Astrocyte of the cerebellum (primary cell): ENCODE results near the gene SORCS3.

ENCODE experiments used
- DNase-seq: peaks from one replicate; pipeline ENCODE4 v3.0.0-alpha.2; 2011; ENCODE audit warnings: low read depth
- H3K4me3 ChIP-seq: 2 replicates; pipeline ENCODE4 v1.5.1; 2011; ENCODE audit warnings: mild to moderate bottlenecking, low read depth, low read length, moderate library complexity
- CTCF ChIP-seq: IDR thresholded peaks from 2 replicates; pipeline ENCODE4 v1.5.1; 2012; ENCODE audit warnings: low read length, low read depth, moderate library complexity, mild to moderate bottlenecking; ENCODE audit errors: missing control alignments
- in situ Hi-C: cut with HindIII; loops from 2 replicates; pipeline ENCODE4 v1.10.0; 2017; ENCODE audit warnings: low sequenced_read_pairs

SORCS3 gene

GRCh38 chr10:104777086-104777799 is 136.2 kb downstream of the SORCS3 start:
- DNase-seq, result no peak
- in situ Hi-C loops, result no loop called here
- H3K4me3 ChIP-seq, result no peak overlapping the region
- no peak for TF ChIP-seq CTCF

- in situ Hi-C loops, result no loop called here
- H3K4me3 ChIP-seq, result no peak overlapping the region
- no peak for TF ChIP-seq CTCF
- DNase-seq, result no peak
These were observed 137.3 kb downstream of the SORCS3 start for GRCh38 chr10:104778371-104778770.

GRCh38 chr10:104779701-104780100 is 138.6 kb downstream of the SORCS3 start:
- H3K4me3 ChIP-seq, result no peak overlapping the region
- in situ Hi-C loops, result no loop called here
- no peak for DNase-seq
- no peak for TF ChIP-seq CTCF

- no peak for DNase-seq
- TF ChIP-seq CTCF, result no peak
- in situ Hi-C loops, result no loop called here
- H3K4me3 ChIP-seq, result no peak overlapping the region
These were observed 139.1 kb downstream of the SORCS3 start for GRCh38 chr10:104780165-104780564.

- no peak overlapping the region for H3K4me3 ChIP-seq
- DNase-seq, result no peak
- TF ChIP-seq CTCF, result no peak
- in situ Hi-C loops, result no loop called here
These were observed 140.0 kb downstream of the SORCS3 start for GRCh38 chr10:104780946-104781595.

- in situ Hi-C loops, result no loop called here
- no peak for DNase-seq
- no peak for TF ChIP-seq CTCF
These were observed 143.4 kb downstream of the SORCS3 start for GRCh38 chr10:104784452-104784851.

More at GRCh38 chr10:104784452-104784851, 143.4 kb downstream of the SORCS3 start:
- no peak overlapping the region for H3K4me3 ChIP-seq
